Esophagus squamous epithelium (tissue), 4 donors: ENCODE measurements around the gene ECI1.

Source experiments
- CTCF ChIP-seq, 6 experiments: fragments of 450-650 bp in 4 of 6; fragments of 200-600 bp in 2 of 6; sonication (generic) in 2 of 6; IDR thresholded peaks; one replicate each; pipeline ENCODE4 v1.5.1; 2016 to 2019; ENCODE audit warnings: antibody characterized with exemption in 6 of 6, mild to moderate bottlenecking in 4 of 6, moderate library complexity in 4 of 6
- POLR2A ChIP-seq, 4 donors: fragments of 450-650 bp; IDR thresholded peaks; one replicate each; pipeline ENCODE4 v1.6.1; 2017; ENCODE audit warnings: antibody characterized with exemption in 4 of 4, mild to moderate bottlenecking in 4 of 4, moderate library complexity in 3 of 4

GRCh38 chr16:2235695-2236336 lies 15.6 kb downstream of the ECI1 start:
- TF ChIP-seq CTCF (IDR thresholded peaks at IDR 0.05): no peak
- no peak for TF ChIP-seq POLR2A (IDR thresholded peaks at IDR 0.05)
